D341Med (cell line): ENCODE measurements around the gene UBE2QL1.

Experiments used
- DNase-seq: peaks from one replicate; pipeline ENCODE4 v3.0.0; 2012; ENCODE audit warnings: low spot score

Gene UBE2QL1

GRCh38 chr5:6430418-6431028 lies 18.1 kb upstream of the UBE2QL1 start:
- DNase-seq: no peak

DNA sequence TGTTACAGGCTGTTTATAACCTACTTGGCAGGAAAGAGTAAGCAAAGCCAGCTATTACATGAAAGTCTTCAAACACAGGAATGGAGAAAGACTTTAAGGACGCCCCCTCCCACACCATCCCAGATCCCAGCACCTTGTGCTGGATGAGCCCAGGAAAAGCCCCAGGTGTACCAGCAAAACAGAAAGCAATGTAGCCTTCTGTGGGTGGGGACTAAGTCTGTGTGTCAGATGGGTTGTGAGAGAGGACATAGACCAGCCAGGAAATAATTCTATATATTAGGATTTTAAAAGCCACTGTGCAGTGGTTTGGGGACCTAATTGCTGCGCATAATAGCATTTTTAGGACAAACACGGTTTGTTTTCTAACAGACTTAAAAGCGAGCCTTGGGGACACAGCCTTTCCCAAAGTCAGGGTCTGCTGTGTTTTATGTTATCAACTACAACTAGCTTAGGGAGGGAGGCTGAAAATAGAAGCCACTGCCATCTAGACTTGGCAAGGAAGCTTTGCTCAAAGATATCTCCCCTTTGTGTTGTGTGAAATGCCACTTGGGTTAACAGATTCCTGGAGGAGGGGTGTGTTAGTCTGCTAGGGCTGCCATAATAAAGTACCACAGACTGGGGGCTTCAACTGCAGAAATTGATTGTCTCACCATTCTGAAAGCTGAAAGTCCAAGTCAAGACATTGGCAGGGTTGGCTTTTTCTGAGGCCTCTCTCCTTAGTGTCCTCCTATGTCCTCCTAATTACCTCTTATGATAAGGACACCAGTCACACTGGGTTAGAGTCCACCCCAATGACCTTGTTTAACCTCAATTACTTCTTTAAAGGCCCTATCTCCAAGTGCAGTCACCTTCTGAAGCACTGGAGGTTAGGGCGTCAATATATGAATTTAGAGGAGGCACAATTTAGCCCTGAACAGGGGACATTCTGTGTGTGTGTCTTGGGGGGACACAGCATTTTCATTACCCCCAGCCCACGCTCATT lies 17.2 kb upstream of the UBE2QL1 start:
- DNase-seq: no peak

GRCh38 chr5:6432206-6432605 lies 16.5 kb upstream of the UBE2QL1 start:
- no peak for DNase-seq

DNA sequence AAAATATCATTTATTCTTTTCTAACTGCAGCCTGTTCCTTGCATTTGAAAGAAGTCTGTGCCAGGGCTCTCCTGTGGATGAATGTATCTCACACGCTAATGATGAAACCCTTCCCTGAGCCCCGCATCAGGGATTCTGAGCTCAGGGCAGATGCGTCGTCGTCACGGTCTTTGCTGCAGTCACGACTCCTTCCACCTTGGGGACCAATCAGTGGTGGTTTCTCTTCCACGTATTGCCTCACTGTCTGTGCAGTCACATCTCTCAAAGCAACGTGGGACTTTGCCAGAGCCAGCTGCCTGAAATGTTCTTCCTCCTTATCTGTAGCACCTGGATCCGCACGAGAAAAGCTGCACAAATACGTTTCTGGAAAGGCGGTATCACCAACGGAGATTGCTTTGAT lies 13.9 kb upstream of the UBE2QL1 start:
- no peak for DNase-seq

DNA sequence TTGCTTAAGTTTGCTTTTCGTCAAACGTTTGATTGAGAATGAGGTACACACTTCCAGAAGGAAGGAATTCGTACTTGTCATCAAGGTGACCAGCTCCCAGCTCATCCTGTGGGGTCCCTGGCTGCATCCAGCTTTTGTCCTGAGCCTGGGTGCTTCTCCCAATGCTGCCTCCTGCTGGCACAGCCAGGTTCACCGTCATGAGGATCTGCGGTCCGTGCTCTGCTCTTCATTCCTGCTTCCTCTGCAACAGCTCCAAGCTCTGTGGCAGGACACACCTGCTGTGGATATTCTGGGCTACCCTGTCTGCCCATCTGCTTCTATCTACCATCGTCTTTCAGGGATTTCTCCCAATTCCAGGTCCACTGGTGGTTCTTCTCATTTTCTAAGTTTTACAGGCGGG lies 13.3 kb upstream of the UBE2QL1 start:
- DNase-seq: peak; percentile 51

GRCh38 chr5:6436715-6437331 lies 11.8 kb upstream of the UBE2QL1 start:
- no peak for DNase-seq

- DNase-seq: no peak
Measured at GRCh38 chr5:6439588-6440550, 8.8 kb upstream of the UBE2QL1 start.

DNA sequence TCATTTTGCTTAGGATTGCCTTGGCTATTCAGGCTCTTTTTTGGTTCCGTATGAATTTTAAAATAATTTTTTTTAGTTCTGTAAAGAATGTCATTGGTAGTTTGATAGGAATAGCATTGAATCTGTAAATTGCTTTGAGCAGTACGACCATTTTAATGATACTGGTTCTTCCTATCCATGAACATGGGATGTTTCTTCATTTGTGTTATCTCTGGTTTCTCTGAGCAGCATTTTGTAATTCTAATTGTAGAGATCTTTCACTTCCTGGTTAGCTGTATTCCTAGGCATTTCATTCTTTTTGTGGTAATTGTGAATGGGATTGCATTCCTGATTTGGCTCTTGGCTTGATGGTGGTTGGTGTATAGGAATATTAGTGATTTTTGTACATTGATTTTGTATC lies 6.3 kb upstream of the UBE2QL1 start:
- DNase-seq: no peak

GRCh38 chr5:6443326-6443725 lies 5.3 kb upstream of the UBE2QL1 start:
- no peak for DNase-seq

DNA sequence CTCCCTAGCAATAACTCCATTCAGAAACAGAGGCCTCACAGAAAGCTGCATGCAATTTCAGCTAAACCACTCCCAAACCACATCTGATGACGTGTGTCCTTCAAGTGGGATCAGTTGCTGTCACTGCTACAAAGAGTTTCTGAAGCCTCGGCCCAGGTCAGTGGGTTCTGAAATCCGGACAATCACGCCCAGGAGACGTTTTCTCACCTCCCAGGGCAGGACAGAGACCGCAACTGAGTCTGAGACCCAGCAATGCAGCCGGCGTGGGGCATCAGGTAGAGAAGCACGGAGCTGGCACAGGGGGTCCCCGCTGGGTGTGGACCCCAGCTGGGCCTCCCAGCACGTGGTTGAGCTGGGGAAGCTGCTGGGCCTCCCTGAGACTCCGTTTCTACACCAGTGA lies 2.6 kb upstream of the UBE2QL1 start:
- DNase-seq: no peak

DNA sequence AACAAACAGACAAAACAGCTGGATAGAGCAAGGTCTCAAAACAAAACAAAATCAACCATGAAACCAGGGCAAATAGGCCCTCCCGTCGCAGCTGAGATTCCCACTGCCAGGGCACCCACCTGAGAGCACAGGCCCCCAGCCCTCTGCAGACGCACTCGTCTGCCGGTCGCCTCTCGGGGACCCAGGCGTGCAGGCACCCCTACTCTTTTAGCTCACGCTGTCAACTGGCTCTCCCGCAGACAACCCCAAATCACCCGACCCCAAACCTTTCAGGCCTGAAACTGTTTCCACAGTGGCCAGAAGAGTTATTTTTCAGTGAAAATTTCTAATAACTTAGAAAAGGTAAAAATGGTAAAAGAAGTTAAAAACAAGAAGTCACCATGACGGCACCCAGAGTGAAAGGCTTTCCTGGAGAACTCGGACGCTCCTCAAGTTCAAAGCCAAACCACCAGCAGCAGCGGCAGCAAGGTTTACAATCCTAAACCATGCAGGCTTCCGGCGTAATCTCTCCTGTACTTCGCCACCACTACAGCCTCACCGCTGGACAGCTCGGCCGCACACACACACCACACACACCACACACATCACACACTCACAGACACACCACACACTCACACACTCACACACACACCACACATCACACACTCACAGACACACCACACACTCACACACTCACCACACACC lies 1.9 kb upstream of the UBE2QL1 start:
- no peak for DNase-seq

DNA sequence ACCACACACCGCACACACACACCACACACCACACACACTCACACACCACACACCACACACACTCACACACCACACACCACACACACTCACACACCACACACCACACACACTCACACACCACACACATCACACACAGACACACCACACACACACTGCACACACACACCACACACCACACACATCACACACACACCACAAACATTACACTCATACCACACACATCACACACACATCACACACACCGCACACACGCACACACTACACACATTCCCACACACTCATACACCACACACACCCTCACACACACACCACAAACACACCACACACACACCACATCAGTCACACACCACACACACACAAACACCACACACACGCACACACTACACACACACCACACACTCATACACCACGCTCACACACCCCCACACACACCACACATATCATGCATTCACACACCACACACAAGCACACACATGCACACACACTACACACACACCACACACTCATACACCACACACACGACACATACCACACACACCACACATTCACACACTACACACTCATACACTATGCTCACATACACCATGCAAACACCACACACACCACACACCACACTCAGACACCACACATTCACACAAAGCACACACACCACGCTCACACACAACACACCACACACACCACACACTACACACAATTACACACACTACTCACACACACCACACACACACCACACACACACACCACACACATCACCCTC lies 1.1 kb upstream of the UBE2QL1 start:
- no peak for DNase-seq

DNA sequence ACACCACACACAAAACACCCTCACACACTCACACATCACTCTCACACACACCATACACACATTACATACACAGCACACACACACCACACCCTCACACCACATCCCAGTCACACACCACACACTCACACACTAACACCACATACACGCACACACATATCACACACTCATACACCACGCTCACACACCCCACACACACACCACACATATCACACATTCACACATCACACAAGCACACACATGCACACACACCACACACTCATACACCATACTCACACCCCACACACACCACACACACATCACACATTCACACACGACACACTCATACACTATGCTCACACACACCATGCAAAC lies 543 bp upstream of the UBE2QL1 start:
- no peak for DNase-seq

- DNase-seq: no peak
Measured at GRCh38 chr5:6449465-6450158, 953 bp downstream of the UBE2QL1 start.

DNA sequence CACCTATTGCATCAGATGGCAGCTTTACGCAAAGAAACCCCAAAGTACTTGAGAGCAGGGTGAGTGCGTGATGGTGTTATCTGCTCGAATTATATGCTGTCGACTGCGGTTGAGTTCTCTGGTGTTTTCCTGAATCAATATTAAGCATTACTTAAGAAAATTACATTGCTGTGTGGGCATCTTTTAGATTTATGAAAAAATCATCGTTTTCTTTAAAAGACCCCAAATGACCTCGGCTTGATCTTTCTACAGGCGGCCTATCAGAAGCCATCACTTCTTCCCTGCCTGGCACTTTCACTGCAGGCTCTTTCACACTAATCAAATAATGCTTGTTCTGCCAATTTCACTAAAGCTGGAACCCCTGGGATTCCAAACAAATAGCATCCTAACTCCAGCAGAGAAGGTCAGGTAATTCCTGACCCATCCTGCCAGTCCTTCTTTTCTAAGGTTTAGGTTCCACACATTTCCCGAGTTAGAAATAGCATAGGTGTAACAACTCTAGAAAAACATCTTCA lies 1.7 kb downstream of the UBE2QL1 start:
- DNase-seq: no peak

DNA sequence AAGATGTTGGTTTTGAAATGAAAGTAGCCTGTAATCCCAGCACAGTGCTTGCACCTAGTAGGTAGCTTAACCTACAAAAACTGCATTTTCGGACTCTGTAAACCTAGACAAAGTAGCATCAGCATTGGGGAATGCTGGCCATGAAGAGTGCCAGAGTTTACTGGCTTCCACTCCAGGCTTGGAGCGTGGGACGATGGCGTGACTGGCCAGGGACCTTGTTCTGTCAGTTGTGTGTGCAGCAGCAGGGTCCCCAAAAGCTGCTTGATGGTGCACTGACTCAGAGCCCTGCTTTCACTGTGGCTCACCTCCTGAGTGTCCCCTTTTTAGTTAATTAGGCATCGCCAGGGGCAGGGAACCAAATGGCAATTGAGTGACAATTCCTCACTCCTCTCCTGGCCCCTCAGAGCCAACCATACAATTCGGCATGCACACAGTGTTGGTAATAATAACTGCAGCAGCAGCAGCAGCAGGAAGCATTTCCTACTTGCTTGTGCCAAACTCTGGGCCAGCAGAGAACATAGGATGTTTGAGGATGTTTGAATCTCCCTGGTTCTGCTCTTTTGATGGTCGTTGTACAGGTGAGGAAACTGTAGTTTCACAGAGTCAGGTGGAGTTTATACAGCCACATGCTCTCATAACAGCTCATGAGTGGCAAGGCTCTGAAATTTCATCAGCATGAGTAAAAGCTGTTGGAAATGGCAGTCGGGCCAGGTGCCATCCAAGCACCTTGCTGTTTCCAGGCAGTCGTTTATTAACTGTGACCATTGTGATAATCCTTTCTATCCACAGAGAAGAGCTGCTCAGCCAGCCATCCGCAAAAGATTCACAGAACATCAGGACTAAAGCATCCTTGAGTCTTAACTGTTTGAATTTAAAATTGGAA lies 4.2 kb downstream of the UBE2QL1 start:
- DNase-seq: no peak

- no peak for DNase-seq
Measured at GRCh38 chr5:6453937-6454560, 5.4 kb downstream of the UBE2QL1 start.

- no peak for DNase-seq
Measured at GRCh38 chr5:6454628-6455053, 6.0 kb downstream of the UBE2QL1 start.
